LNCAP (cell line): Measurements from ENCODE around the gene IHH.

Source experiments
- CTCF ChIP-seq: fragments of 450-650 bp; IDR thresholded peaks from 2 replicates; pipeline ENCODE4 v1.5.1; 2017; ENCODE audit warnings: mild to moderate bottlenecking

Gene IHH

DNA sequence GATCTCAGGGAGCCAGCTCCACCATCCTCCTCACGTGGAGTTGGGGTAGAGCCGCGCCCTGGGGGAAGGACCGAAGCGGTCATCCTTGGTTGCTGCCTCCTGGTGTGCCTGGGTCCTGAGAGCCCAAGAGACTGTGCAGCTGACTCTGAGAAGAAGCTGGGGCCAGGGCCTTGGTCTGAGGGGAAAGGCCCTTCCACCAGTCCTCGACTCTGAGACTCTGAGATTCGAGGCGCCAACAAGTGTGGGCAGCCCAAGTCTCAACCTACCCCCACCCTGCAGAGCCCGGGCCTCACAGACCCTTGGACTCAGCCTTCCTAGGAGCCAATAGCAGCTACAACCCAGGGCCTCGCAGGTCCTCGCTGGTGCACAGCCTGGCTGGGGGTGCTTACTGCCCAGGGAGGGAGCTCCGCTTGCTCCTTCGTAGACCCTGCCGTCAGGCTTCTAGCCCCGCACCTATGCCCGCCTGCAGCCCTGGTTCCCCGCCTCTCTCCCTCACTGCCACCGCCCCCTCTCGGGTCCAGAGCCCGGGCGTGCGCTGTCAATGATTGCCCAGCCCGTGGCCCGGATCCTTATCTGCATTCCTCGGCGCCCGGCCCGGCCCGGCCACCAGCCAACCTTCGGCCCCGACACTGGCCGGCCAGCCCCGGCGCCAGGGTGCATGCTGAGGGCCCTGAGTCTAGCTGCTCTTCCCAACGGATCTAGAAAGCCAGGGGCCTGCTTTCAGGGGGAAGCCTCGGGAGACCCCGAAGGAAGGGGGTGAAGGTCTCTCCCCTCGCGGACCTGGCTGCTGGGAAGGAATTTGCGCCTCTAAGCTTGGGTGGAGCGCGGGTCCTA is 2.0 kb downstream of the IHH start:
- TF ChIP-seq CTCF = no peak

- peak; percentile 86 for TF ChIP-seq CTCF
Measured at GRCh38 chr2:219057709-219058540, 2.8 kb downstream of the IHH start.

- TF ChIP-seq CTCF = no peak
Measured at GRCh38 chr2:219056896-219057708, 3.6 kb downstream of the IHH start.

GRCh38 chr2:219056176-219056895 is 4.4 kb downstream of the IHH start:
- TF ChIP-seq CTCF = no peak

GRCh38 chr2:219054956-219055903 is 5.5 kb downstream of the IHH start:
- no peak for TF ChIP-seq CTCF

DNA sequence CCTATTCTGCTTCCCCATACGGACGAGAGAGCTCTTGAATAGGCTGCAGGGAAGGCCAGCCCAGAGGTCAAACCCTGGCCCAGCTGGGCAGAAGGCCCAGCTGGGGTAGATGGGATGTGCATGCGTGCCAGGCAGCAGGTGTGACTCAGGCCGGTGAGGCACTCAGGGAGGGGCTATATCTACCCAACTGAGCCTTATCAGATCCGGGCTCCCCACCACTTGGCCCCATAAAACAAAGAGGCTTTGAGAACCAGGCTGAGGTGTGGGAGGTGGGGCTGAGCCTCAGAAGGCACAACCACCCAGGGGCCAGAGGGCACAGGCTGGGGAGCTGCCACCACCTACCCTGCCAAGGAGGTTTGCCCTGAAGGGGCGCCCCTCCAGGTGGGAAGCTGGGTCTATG is 11.4 kb downstream of the IHH start:
- no peak for TF ChIP-seq CTCF
